Endothelial cell of umbilical vein (primary cell): ENCODE data around the gene PLEKHH1. TPM values are rescaled to one million over a fixed set of nuclear protein-coding genes. Genes with fewer than 3 reads are reported as not detected.

Experiments
- BruUV-seq: library from RNA; stranded (reverse); fragments of 400-500 nt; replicated peaks from 2 replicates; lab custom pipeline; 2021; lab: Mats Ljungman, UMichigan
- CTCF ChIA-PET: fragments of 300-600, 350-600 bp; sonication (Branson Sonifier 250); formaldehyde crosslinking; loops from one replicate; lab custom pipeline; 2021; ENCODE audit warnings: antibody characterized with exemption, inconsistent platforms; lab: Charles Lee
- POLR2A ChIA-PET: fragments of 300-600, 350-600 bp; sonication (Branson Sonifier 250); formaldehyde crosslinking; loops from one replicate; lab custom pipeline; 2021; ENCODE audit warnings: antibody characterized with exemption, inconsistent platforms; lab: Charles Lee
- DNase-seq: peaks from one replicate; pipeline ENCODE4 v3.0.0-alpha.2; 2011; ENCODE audit warnings: low read depth, low spot score
- FAIRE-seq: peaks from 2 replicates; lab custom pipeline; 2011; peaks lifted over from hg19 to GRCh38; lab: Jason Lieb, UNC
- H2AFZ ChIP-seq: 2 replicates; pipeline ENCODE4 v1.6.0; 2012; ENCODE audit warnings: low read depth, low read length, control low read depth, inconsistent platforms
- H3K27ac ChIP-seq: 2 replicates; pipeline ENCODE4 v1.5.1; 2011; ENCODE audit warnings: low read depth, mild to moderate bottlenecking, control low read depth, low read length, moderate library complexity; ENCODE audit not compliant: insufficient read depth
- H3K27me3 ChIP-seq, 2 experiments: 2 replicates each; pipeline versions ENCODE4 v1.6.0 to v1.6.1; 2011; ENCODE audit warnings: low read length in 2 of 2, mixed read lengths in 1 of 2; ENCODE audit not compliant: control insufficient read depth in 2 of 2, insufficient read depth in 2 of 2
- H3K36me3 ChIP-seq, 2 experiments: 2 replicates in 1 of 2; 3 replicates in 1 of 2; pipeline ENCODE4 v1.5.1; 2011; ENCODE audit warnings: low read length in 2 of 2, mild to moderate bottlenecking in 1 of 2, moderate library complexity in 1 of 2; ENCODE audit not compliant: control insufficient read depth in 2 of 2, insufficient read depth in 2 of 2; ENCODE audit errors: extremely low read depth in 1 of 2
- H3K4me1 ChIP-seq: 3 replicates; pipeline ENCODE4 v1.5.1; 2011; ENCODE audit warnings: mild to moderate bottlenecking, low read length; ENCODE audit not compliant: control insufficient read depth, insufficient read depth; ENCODE audit errors: extremely low read depth
- H3K4me2 ChIP-seq: 2 replicates; pipeline ENCODE4 v1.6.1; 2011; ENCODE audit warnings: low read length, control low read depth, mixed read lengths; ENCODE audit not compliant: insufficient read depth
- H3K4me3 ChIP-seq, 3 experiments: fragments of 200-600 bp in 1 of 3; sonication (generic), shearing (Covaris generic) in 1 of 3; replicated peaks in 1 of 3; 2 replicates each; pipeline ENCODE4 v1.5.1; 2011 to 2016; ENCODE audit warnings: control low read depth in 3 of 3, low read length in 3 of 3, mild to moderate bottlenecking in 2 of 3, inconsistent platforms in 1 of 3, low read depth in 1 of 3, moderate library complexity in 1 of 3; ENCODE audit not compliant: insufficient read depth in 1 of 3
- H3K79me2 ChIP-seq: 2 replicates; pipeline ENCODE4 v1.6.0; 2012; ENCODE audit warnings: low read length, inconsistent platforms; ENCODE audit not compliant: control insufficient read depth, insufficient read depth
- H3K9ac ChIP-seq: replicated peaks from 2 replicates; pipeline ENCODE3; 2011; ENCODE audit warnings: low read length, control low read depth; ENCODE audit not compliant: insufficient read depth; ENCODE audit errors: extremely low read depth
- H3K9me1 ChIP-seq: replicated peaks from 3 replicates; pipeline ENCODE4 v1.6.0; 2011; ENCODE audit warnings: mild to moderate bottlenecking, low read length; ENCODE audit not compliant: control insufficient read depth, insufficient read depth; ENCODE audit errors: extremely low read depth
- H3K9me3 ChIP-seq: replicated peaks from 2 replicates; pipeline ENCODE4 v1.5.1; 2012; ENCODE audit warnings: low read length, inconsistent platforms; ENCODE audit not compliant: control insufficient read depth, insufficient read depth
- H4K20me1 ChIP-seq: replicated peaks from 2 replicates; pipeline ENCODE3; 2011; ENCODE audit warnings: mild to moderate bottlenecking, low read length; ENCODE audit not compliant: control insufficient read depth, insufficient read depth; ENCODE audit errors: extremely low read depth
- CTCF ChIP-seq, 2 donors: IDR thresholded peaks; 1 replicate in 1 of 2; 2 replicates in 1 of 2; pipeline ENCODE4 v1.5.1; 2011; ENCODE audit warnings: low read length in 2 of 2, mild to moderate bottlenecking in 2 of 2, moderate library complexity in 2 of 2, control low read depth in 1 of 2, inconsistent platforms in 1 of 2, low read depth in 1 of 2; ENCODE audit not compliant: insufficient read depth in 1 of 2; ENCODE audit errors: extremely low read depth in 1 of 2
- EZH2 ChIP-seq: IDR thresholded peaks from 2 replicates; pipeline ENCODE4 v1.6.1; 2012; ENCODE audit warnings: borderline replicate concordance, low read depth, mild to moderate bottlenecking, moderate library complexity, low read length, inconsistent platforms; ENCODE audit not compliant: severe bottlenecking
- FOS ChIP-seq: IDR thresholded peaks from 2 replicates; pipeline ENCODE4 v1.6.1; 2011; ENCODE audit warnings: mild to moderate bottlenecking, low read length, moderate library complexity, borderline replicate concordance; ENCODE audit not compliant: insufficient read depth
- GATA2 ChIP-seq: IDR thresholded peaks from 2 replicates; pipeline ENCODE4 v1.7.0; 2011; ENCODE audit warnings: low read depth, mild to moderate bottlenecking, moderate library complexity, mixed read lengths, low read length; ENCODE audit not compliant: insufficient read length, insufficient read depth
- JUN ChIP-seq: IDR thresholded peaks from 2 replicates; pipeline ENCODE4 v1.6.1; 2011; ENCODE audit warnings: borderline replicate concordance, low read depth; ENCODE audit not compliant: insufficient read length, insufficient read depth
- MAX ChIP-seq: IDR thresholded peaks from 2 replicates; pipeline ENCODE4 v1.6.1; 2011; ENCODE audit not compliant: insufficient read depth, insufficient read length
- MYC ChIP-seq: IDR thresholded peaks from one replicate; pipeline ENCODE4 v1.6.1; 2011; ENCODE audit warnings: mild to moderate bottlenecking, low read depth, low read length
- POLR2A ChIP-seq: IDR thresholded peaks from 2 replicates; pipeline ENCODE4 v1.6.1; 2012; ENCODE audit warnings: low read depth, mild to moderate bottlenecking, control low read depth, low read length
- POLR2AphosphoS5 ChIP-seq: IDR thresholded peaks from 2 replicates; pipeline ENCODE4 v1.6.1; 2012; ENCODE audit warnings: low read depth, mild to moderate bottlenecking, control low read depth, low read length, moderate library complexity; ENCODE audit not compliant: insufficient read depth
- dilution Hi-C: fragments of 300-500 bp; cut with MboI; formaldehyde crosslinking; loops from one replicate; pipeline ENCODE4 v1.15.0; 2019; ENCODE audit warnings: low sequenced_read_pairs; ENCODE audit not compliant: extremely low pct_ligation_motif_present
- intact Hi-C: fragments of 100-400 bp; cut with micrococcal nuclease; formaldehyde crosslinking; loops from one replicate; pipeline ENCODE4 v1.10.0; 2022
- polyA plus RNA-seq, 4 experiments: library from polyadenylated mRNA; depleted of rRNA in 3 of 4; stranded (reverse) in 3 of 4; unstranded in 1 of 4; fragments of >200 nt; gene quantifications; 2 replicates each; pipeline versions ENCODE4 v1.2.1 to v1.2.3, GENCODE V29; 2011 to 2012; ENCODE audit warnings: missing spikeins in 1 of 4
- total RNA-seq: library from RNA; stranded (reverse); gene quantifications from 2 replicates; pipeline ENCODE4 v1.2.3, GENCODE V29; 2021

PLEKHH1 gene
- total and polyA plus RNA-seq, 2 donors (not counting 3 experiments of a cell fraction or from before 2014, with no cell fraction given): 0.17 to 0.71 TPM

DNA sequence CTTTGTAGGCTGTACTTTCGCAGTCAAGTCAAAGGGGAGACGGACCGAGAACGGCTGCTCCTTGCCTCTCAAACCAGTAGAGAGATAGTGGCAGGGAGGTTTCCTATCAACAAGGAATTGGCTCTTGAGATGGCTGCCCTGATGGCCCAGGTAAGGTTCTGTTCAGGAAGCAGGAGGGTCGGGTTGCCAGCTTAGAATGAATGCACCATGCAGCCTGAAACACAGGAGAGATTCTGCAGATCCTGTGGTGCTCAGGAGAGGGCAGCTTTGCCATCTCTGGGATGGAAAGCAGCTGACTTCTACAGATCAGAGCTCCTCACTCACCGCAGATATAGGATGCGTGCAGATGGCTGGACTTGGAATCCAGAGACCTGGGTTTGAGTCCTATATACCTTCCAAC lies 49.0 kb downstream of the PLEKHH1 start:
- TF ChIP-seq FOS (no peak), CTCF (IDR thresholded peaks at IDR 0.05; ENCODE audit: extremely low read depth in 1 of 2, insufficient read depth in 1 of 2, low read depth in 1 of 2, low read length in 2 of 2) (no peak), GATA2 (no peak), EZH2 (no peak), JUN (no peak), POLR2A (no peak), MAX (no peak), POLR2AphosphoS5 (no peak), MYC (no peak)
- FAIRE-seq (no peak), DNase-seq (no peak)
- Histone ChIP-seq H4K20me1 (no peaks in the 10 kb centered on the region), H3K4me2 (no peak overlapping the region), H3K9ac (no peak overlapping the region), H3K9me1 (no peaks in the 10 kb centered on the region), H3K36me3 (no peaks in the 10 kb centered on the region), H3K9me3 (no peaks in the 10 kb centered on the region), H3K4me1 (no peaks in the 10 kb centered on the region), H3K79me2 (no peaks in the 10 kb centered on the region), H3K27me3 (peaks cover 0 to 2% of the 10 kb centered on the region in 2 experiments), H3K4me3 (no peak overlapping the region), H2AFZ (no peak overlapping the region), H3K27ac (no peak overlapping the region)
- ChIA-PET CTCF (interaction anchor here (1.1 to 13.7 kb wide), 8 partner anchors 9 to 155 kb away, joined by 3 to 394 read pairs (median 28); partner anchors contain the start of genes RDH11 and RDH12), POLR2A (no interaction called here)
- dilution Hi-C loops: no loop called here
- intact Hi-C loops: no loop called here
- no TSS peak for BruUV-seq
